ENCODE measurements around the gene ANKRD13B.

ANKRD13B gene

GRCh38 chr17:29588562-29589411, 4.1 kb upstream of the ANKRD13B start (continued):
- TF ChIP-seq TSHZ2 (CRISPR knock-in tag; IDR thresholded peaks at IDR 0.05), result no peak
- TF ChIP-seq POU6F1 (CRISPR knock-in tag; IDR thresholded peaks at IDR 0.05; ENCODE audit: borderline replicate concordance, low read depth), result no peak
- TF ChIP-seq ZFP30 (CRISPR knock-in tag; IDR thresholded peaks at IDR 0.05), result no peak
- TF ChIP-seq BACH2 (CRISPR knock-in tag; IDR thresholded peaks at IDR 0.05; ENCODE audit: borderline replicate concordance), result no peak

- no peak for TF ChIP-seq GLIS3 (CRISPR knock-in tag; IDR thresholded peaks at IDR 0.05)
- no peak for TF ChIP-seq ESRRG (CRISPR knock-in tag; IDR thresholded peaks at IDR 0.05)
- TF ChIP-seq PPARA (CRISPR knock-in tag; IDR thresholded peaks at IDR 0.05; ENCODE audit: borderline replicate concordance), result no peak
- no peak for TF ChIP-seq ARNTL (CRISPR knock-in tag; IDR thresholded peaks at IDR 0.05; ENCODE audit: borderline replicate concordance, low read depth)
- no peak for TF ChIP-seq CSRNP3 (CRISPR knock-in tag; IDR thresholded peaks at IDR 0.05)
- ATAC-seq, result peak; percentile 45
These were observed 3.2 kb upstream of the ANKRD13B start, which contains the start of gene GIT1 for GRCh38 chr17:29589524-29590410. Gene GIT1 (minus strand): TSS chr17:29589648. CDS start chr17:29589378, 270 bp downstream.

- ATAC-seq, result peak; percentile 29
- TF ChIP-seq PPARA (CRISPR knock-in tag; IDR thresholded peaks at IDR 0.05; ENCODE audit: borderline replicate concordance), result no peak
- TF ChIP-seq TCF4 (CRISPR knock-in tag; IDR thresholded peaks at IDR 0.05; ENCODE audit: borderline replicate concordance), result no peak
- TF ChIP-seq ISL1 (CRISPR knock-in tag; IDR thresholded peaks at IDR 0.05), result no peak
- TF ChIP-seq OSR1 (CRISPR knock-in tag; IDR thresholded peaks at IDR 0.05), result no peak
These were observed 2.4 kb upstream of the ANKRD13B start for GRCh38 chr17:29590411-29591145.

- TF ChIP-seq ZNF70 (CRISPR knock-in tag; IDR thresholded peaks at IDR 0.05), result no peak
- no peak for TF ChIP-seq TOX (CRISPR knock-in tag; IDR thresholded peaks at IDR 0.05; ENCODE audit: borderline replicate concordance)
- TF ChIP-seq ZC3H10 (CRISPR knock-in tag; IDR thresholded peaks at IDR 0.05), result no peak
- no peak for TF ChIP-seq CSRNP3 (CRISPR knock-in tag; IDR thresholded peaks at IDR 0.05)
- no peak for TF ChIP-seq GLIS3 (CRISPR knock-in tag; IDR thresholded peaks at IDR 0.05)
- no peak for TF ChIP-seq ZNF565 (CRISPR knock-in tag; conservative IDR thresholded peaks at IDR 0.05; ENCODE audit: low read depth)
- no peak for TF ChIP-seq TCF4 (CRISPR knock-in tag; IDR thresholded peaks at IDR 0.05; ENCODE audit: borderline replicate concordance)
- TF ChIP-seq PATZ1 (CRISPR knock-in tag; IDR thresholded peaks at IDR 0.05; ENCODE audit: borderline replicate concordance), result no peak
- no peak for TF ChIP-seq TSHZ2 (CRISPR knock-in tag; IDR thresholded peaks at IDR 0.05)
- peak; percentile 53 for ATAC-seq
These were observed 1.7 kb upstream of the ANKRD13B start for GRCh38 chr17:29591146-29591736.

All from SK-N-SH treated with all-trans-retinoic acid at 6 μM for 48 hours (cell line).